Measurements from ENCODE around the gene MIP.
A peak's percentile ranks its signal among the peaks of the same experiment; 100 is the strongest.

DNA sequence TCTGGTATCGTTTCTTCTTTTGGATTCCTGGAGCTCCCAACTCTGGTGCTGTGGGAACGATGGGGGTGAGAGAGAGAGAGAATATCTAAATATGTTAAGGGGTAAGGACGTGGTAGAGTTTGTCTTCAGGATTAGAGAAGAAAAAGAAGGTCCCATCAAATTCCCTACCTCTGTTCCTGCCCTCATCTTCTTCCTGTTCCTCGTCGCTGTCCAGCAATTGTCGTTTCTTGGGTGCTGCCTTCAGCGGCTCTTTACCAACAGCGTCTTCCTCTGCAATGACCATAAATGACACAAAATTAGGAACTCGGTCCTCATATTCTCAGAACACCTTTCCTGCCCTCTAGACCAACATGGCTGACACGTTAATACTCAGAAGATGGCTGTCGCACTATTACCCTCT is 36.7 kb downstream of the MIP start:
- no peak for TF ChIP-seq RAD21 (IDR thresholded peaks at IDR 0.05; ENCODE audit: low read depth)
- TF ChIP-seq TEAD4 (IDR thresholded peaks at IDR 0.05): no peak
- TF ChIP-seq, protein P1, sequence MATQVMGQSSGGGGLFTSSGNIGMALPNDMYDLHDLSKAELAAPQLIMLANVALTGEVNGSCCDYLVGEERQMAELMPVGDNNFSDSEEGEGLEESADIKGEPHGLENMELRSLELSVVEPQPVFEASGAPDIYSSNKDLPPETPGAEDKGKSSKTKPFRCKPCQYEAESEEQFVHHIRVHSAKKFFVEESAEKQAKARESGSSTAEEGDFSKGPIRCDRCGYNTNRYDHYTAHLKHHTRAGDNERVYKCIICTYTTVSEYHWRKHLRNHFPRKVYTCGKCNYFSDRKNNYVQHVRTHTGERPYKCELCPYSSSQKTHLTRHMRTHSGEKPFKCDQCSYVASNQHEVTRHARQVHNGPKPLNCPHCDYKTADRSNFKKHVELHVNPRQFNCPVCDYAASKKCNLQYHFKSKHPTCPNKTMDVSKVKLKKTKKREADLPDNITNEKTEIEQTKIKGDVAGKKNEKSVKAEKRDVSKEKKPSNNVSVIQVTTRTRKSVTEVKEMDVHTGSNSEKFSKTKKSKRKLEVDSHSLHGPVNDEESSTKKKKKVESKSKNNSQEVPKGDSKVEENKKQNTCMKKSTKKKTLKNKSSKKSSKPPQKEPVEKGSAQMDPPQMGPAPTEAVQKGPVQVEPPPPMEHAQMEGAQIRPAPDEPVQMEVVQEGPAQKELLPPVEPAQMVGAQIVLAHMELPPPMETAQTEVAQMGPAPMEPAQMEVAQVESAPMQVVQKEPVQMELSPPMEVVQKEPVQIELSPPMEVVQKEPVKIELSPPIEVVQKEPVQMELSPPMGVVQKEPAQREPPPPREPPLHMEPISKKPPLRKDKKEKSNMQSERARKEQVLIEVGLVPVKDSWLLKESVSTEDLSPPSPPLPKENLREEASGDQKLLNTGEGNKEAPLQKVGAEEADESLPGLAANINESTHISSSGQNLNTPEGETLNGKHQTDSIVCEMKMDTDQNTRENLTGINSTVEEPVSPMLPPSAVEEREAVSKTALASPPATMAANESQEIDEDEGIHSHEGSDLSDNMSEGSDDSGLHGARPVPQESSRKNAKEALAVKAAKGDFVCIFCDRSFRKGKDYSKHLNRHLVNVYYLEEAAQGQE (IDR thresholded peaks at IDR 0.05; ENCODE audit: low read depth): peak; percentile 58
- no peak for TF ChIP-seq EGR1 (IDR thresholded peaks at IDR 0.05)
- TF ChIP-seq, protein P2, sequence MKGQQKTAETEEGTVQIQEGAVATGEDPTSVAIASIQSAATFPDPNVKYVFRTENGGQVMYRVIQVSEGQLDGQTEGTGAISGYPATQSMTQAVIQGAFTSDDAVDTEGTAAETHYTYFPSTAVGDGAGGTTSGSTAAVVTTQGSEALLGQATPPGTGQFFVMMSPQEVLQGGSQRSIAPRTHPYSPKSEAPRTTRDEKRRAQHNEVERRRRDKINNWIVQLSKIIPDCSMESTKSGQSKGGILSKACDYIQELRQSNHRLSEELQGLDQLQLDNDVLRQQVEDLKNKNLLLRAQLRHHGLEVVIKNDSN (IDR thresholded peaks at IDR 0.05): no peak
- TF ChIP-seq EP300 (IDR thresholded peaks at IDR 0.05; ENCODE audit: borderline replicate concordance): no peak
- TF ChIP-seq CEBPB (IDR thresholded peaks at IDR 0.05): no peak
- no peak for TF ChIP-seq TAF1 (IDR thresholded peaks at IDR 0.05; ENCODE audit: low read depth)
- TF ChIP-seq YY1 (IDR thresholded peaks at IDR 0.05; ENCODE audit: low read depth): no peak
- no peak for TF ChIP-seq ZBTB7A (IDR thresholded peaks at IDR 0.05; ENCODE audit: low read depth)
- no peak for TF ChIP-seq TCF12 (IDR thresholded peaks at IDR 0.05; ENCODE audit: low read depth)

Measured in Ishikawa (cell line).